SK-N-SH treated with all-trans-retinoic acid at 6 μM for 48 hours (cell line): ENCODE data around the gene RNF167.
A peak's percentile ranks its signal among the peaks of the same experiment; 100 is the strongest.

ENCODE experiments used
- BACH2 ChIP-seq: fragments of 250-450 bp; sonication (Bioruptor Pico); IDR thresholded peaks from 2 replicates; pipeline ENCODE4 v1.9.0; 2021; ENCODE audit warnings: mild to moderate bottlenecking, borderline replicate concordance
- GLIS3 ChIP-seq: fragments of 250-450 bp; sonication (Bioruptor Pico); IDR thresholded peaks from 2 replicates; pipeline ENCODE4 v1.5.0; 2020; ENCODE audit warnings: mild to moderate bottlenecking, moderate library complexity
- ISL1 ChIP-seq: fragments of 250-450 bp; sonication (Bioruptor Pico); IDR thresholded peaks from 2 replicates; pipeline ENCODE4 v2.1.2; 2022; ENCODE audit warnings: mild to moderate bottlenecking, moderate library complexity
- OSR1 ChIP-seq: fragments of 250-450 bp; sonication (Bioruptor Pico); IDR thresholded peaks from 2 replicates; pipeline ENCODE4 v1.8.0; 2022; ENCODE audit warnings: moderate library complexity, mild to moderate bottlenecking, inconsistent platforms
- PPARA ChIP-seq: fragments of 250-450 bp; sonication (Bioruptor Pico); IDR thresholded peaks from 2 replicates; pipeline ENCODE4 v1.5.0; 2020; ENCODE audit warnings: mild to moderate bottlenecking, borderline replicate concordance
- TOX ChIP-seq: fragments of 250-450 bp; sonication (Bioruptor Pico); IDR thresholded peaks from 2 replicates; pipeline ENCODE4 v1.8.0; 2021; ENCODE audit warnings: mild to moderate bottlenecking, moderate library complexity, borderline replicate concordance
- ZFP3 ChIP-seq: fragments of 250-450 bp; sonication (Bioruptor Pico); IDR thresholded peaks from 2 replicates; pipeline ENCODE4 v1.5.0; 2020; ENCODE audit warnings: mild to moderate bottlenecking, moderate library complexity
- ZFP30 ChIP-seq: fragments of 450-650 bp; formaldehyde crosslinking; IDR thresholded peaks from 2 replicates; pipeline ENCODE4 v1.5.0; 2022; ENCODE audit warnings: mild to moderate bottlenecking, moderate library complexity
- ZNF70 ChIP-seq: fragments of 450-650 bp; formaldehyde crosslinking; IDR thresholded peaks from 2 replicates; pipeline ENCODE4 v1.5.0; 2020; ENCODE audit warnings: mild to moderate bottlenecking, moderate library complexity
- ZNF8 ChIP-seq: fragments of 450-650 bp; formaldehyde crosslinking; IDR thresholded peaks from 2 replicates; pipeline ENCODE4 v1.5.0; 2020; ENCODE audit warnings: mild to moderate bottlenecking, moderate library complexity
- TF ChIP-seq, protein P1 (sequence below): fragments of 250-450 bp; sonication (Bioruptor Pico); IDR thresholded peaks from 2 replicates; pipeline ENCODE4 v1.5.0; 2020; ENCODE audit warnings: mild to moderate bottlenecking, moderate library complexity
- TF ChIP-seq, protein P2 (sequence below): fragments of 250-450 bp; sonication (Bioruptor Pico); IDR thresholded peaks from 2 replicates; pipeline ENCODE4 v1.8.0; 2020; ENCODE audit warnings: mild to moderate bottlenecking, moderate library complexity, borderline replicate concordance
- TF ChIP-seq, protein P3 (sequence below): fragments of 250-450 bp; sonication (Bioruptor Pico); IDR thresholded peaks from 2 replicates; pipeline ENCODE4 v1.5.1; 2020; ENCODE audit warnings: low read depth, mild to moderate bottlenecking, moderate library complexity
- TF ChIP-seq, protein P4 (sequence below): fragments of 250-450 bp; sonication (Bioruptor Pico); IDR thresholded peaks from 2 replicates; pipeline ENCODE4 v1.8.0; 2021; ENCODE audit warnings: low read depth, mild to moderate bottlenecking, moderate library complexity, borderline replicate concordance

DNA sequence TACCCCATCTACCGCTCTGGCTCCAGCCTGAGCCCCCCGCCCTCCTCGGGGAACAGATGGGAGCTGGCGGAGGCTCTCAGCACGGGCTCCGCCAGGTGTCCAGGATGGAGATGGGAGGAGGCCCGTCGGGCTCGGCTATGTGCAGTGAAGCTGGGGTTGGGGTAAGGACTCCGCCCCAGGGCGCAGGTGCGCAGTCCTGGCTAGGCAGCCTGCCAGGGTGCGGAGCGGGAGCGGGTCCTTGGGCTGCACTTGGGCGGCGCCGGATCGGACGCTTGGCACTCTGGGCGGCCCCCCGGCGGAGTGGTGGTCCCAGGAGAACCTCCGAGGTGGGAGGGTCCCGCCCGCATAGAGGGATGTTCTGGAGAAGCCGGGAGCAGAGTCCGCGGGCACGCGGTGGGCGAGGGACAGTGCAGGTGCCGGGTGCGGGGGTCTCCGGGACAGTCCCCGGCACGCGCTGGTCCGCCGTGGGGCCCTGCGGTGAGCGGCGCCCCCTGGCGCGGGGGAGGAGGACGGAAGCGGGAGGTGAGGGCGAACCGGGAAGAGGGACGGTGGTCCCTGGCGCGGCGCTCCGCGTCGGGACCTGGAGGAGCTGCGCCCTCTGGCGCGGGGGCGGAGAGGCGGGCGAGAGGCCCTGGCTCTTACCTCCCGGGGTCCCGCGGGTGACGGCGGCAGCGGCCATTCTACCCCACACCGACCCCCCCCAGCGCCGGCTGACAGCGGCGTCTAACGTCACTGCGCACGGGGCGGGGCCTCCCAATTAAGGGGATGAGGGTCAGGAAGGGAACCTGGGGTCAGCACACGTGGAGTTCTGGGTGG, 47.1 kb downstream of the RNF167 start, which contains the start of gene CAMTA2:
- TF ChIP-seq ZNF8 (CRISPR knock-in tag) (no peak), GLIS3 (CRISPR knock-in tag) (no peak), BACH2 (CRISPR knock-in tag) (no peak), ISL1 (CRISPR knock-in tag) (no peak), ZFP3 (CRISPR knock-in tag) (0 out of 2 replicates have a peak, but pooled peaks have one; percentile 30), ZNF70 (CRISPR knock-in tag) (no peak), OSR1 (no peak), TOX (CRISPR knock-in tag) (no peak), PPARA (no peak), ZFP30 (no peak)
- TF ChIP-seq, protein P1, sequence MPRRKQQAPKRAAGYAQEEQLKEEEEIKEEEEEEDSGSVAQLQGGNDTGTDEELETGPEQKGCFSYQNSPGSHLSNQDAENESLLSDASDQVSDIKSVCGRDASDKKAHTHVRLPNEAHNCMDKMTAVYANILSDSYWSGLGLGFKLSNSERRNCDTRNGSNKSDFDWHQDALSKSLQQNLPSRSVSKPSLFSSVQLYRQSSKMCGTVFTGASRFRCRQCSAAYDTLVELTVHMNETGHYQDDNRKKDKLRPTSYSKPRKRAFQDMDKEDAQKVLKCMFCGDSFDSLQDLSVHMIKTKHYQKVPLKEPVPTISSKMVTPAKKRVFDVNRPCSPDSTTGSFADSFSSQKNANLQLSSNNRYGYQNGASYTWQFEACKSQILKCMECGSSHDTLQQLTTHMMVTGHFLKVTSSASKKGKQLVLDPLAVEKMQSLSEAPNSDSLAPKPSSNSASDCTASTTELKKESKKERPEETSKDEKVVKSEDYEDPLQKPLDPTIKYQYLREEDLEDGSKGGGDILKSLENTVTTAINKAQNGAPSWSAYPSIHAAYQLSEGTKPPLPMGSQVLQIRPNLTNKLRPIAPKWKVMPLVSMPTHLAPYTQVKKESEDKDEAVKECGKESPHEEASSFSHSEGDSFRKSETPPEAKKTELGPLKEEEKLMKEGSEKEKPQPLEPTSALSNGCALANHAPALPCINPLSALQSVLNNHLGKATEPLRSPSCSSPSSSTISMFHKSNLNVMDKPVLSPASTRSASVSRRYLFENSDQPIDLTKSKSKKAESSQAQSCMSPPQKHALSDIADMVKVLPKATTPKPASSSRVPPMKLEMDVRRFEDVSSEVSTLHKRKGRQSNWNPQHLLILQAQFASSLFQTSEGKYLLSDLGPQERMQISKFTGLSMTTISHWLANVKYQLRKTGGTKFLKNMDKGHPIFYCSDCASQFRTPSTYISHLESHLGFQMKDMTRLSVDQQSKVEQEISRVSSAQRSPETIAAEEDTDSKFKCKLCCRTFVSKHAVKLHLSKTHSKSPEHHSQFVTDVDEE: no peak
- TF ChIP-seq, protein P2, sequence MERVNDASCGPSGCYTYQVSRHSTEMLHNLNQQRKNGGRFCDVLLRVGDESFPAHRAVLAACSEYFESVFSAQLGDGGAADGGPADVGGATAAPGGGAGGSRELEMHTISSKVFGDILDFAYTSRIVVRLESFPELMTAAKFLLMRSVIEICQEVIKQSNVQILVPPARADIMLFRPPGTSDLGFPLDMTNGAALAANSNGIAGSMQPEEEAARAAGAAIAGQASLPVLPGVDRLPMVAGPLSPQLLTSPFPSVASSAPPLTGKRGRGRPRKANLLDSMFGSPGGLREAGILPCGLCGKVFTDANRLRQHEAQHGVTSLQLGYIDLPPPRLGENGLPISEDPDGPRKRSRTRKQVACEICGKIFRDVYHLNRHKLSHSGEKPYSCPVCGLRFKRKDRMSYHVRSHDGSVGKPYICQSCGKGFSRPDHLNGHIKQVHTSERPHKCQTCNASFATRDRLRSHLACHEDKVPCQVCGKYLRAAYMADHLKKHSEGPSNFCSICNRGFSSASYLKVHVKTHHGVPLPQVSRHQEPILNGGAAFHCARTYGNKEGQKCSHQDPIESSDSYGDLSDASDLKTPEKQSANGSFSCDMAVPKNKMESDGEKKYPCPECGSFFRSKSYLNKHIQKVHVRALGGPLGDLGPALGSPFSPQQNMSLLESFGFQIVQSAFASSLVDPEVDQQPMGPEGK: no peak
- TF ChIP-seq, protein P3, sequence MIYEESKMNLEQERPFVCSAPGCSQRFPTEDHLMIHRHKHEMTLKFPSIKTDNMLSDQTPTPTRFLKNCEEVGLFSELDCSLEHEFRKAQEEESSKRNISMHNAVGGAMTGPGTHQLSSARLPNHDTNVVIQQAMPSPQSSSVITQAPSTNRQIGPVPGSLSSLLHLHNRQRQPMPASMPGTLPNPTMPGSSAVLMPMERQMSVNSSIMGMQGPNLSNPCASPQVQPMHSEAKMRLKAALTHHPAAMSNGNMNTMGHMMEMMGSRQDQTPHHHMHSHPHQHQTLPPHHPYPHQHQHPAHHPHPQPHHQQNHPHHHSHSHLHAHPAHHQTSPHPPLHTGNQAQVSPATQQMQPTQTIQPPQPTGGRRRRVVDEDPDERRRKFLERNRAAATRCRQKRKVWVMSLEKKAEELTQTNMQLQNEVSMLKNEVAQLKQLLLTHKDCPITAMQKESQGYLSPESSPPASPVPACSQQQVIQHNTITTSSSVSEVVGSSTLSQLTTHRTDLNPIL (CRISPR knock-in tag): no peak
- TF ChIP-seq, protein P4, sequence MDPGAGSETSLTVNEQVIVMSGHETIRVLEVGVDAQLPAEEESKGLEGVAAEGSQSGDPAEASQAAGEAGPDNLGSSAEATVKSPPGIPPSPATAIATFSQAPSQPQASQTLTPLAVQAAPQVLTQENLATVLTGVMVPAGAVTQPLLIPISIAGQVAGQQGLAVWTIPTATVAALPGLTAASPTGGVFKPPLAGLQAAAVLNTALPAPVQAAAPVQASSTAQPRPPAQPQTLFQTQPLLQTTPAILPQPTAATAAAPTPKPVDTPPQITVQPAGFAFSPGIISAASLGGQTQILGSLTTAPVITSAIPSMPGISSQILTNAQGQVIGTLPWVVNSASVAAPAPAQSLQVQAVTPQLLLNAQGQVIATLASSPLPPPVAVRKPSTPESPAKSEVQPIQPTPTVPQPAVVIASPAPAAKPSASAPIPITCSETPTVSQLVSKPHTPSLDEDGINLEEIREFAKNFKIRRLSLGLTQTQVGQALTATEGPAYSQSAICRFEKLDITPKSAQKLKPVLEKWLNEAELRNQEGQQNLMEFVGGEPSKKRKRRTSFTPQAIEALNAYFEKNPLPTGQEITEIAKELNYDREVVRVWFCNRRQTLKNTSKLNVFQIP (CRISPR knock-in tag): no peak
